ENCODE measurements around the gene FOXO1.

FOXO1 gene

GRCh38 chr13:40676007-40676406 is 9.6 kb upstream of the FOXO1 start:
- H3K4me3 ChIP-seq (ENCODE audit: low read depth, low read length) = no peak overlapping the region
- DNase-seq (ENCODE audit: low read depth) = no peak

GRCh38 chr13:40673414-40673813 is 7.0 kb upstream of the FOXO1 start:
- TF ChIP-seq POLR2A (IDR thresholded peaks at IDR 0.05; ENCODE audit: extremely low read depth, insufficient read length) = no peak
- no peak for TF ChIP-seq CTCF (IDR thresholded peaks at IDR 0.05; ENCODE audit: low read depth, low read length)
- no peak for TF ChIP-seq MAX (IDR thresholded peaks at IDR 0.05; ENCODE audit: low read depth, low read length)
- no peak for TF ChIP-seq MYC (IDR thresholded peaks at IDR 0.05; ENCODE audit: low read depth, low read length)
- H3K4me3 ChIP-seq (ENCODE audit: low read depth, low read length) = no peak overlapping the region
- no peak for DNase-seq (ENCODE audit: low read depth)

More at GRCh38 chr13:40676007-40676406, 9.6 kb upstream of the FOXO1 start:
- TF ChIP-seq MYC (IDR thresholded peaks at IDR 0.05; ENCODE audit: low read depth, low read length) = no peak
- no peak for TF ChIP-seq MAX (IDR thresholded peaks at IDR 0.05; ENCODE audit: low read depth, low read length)
- no peak for TF ChIP-seq POLR2A (IDR thresholded peaks at IDR 0.05; ENCODE audit: extremely low read depth, insufficient read length)
- no peak for TF ChIP-seq CTCF (IDR thresholded peaks at IDR 0.05; ENCODE audit: low read depth, low read length)

- no peak for DNase-seq (ENCODE audit: low read depth)
- no peak overlapping the region for H3K4me3 ChIP-seq (ENCODE audit: low read depth, low read length)
- TF ChIP-seq MAX (IDR thresholded peaks at IDR 0.05; ENCODE audit: low read depth, low read length) (no peak), CTCF (IDR thresholded peaks at IDR 0.05; ENCODE audit: low read depth, low read length) (no peak), POLR2A (IDR thresholded peaks at IDR 0.05; ENCODE audit: extremely low read depth, insufficient read length) (no peak), MYC (IDR thresholded peaks at IDR 0.05; ENCODE audit: low read depth, low read length) (no peak)
Observed at GRCh38 chr13:40672765-40673397, 6.4 kb upstream of the FOXO1 start.

GRCh38 chr13:40671956-40672764 is 5.7 kb upstream of the FOXO1 start:
- no peak overlapping the region for H3K4me3 ChIP-seq (ENCODE audit: low read depth, low read length)
- no peak for TF ChIP-seq CTCF (IDR thresholded peaks at IDR 0.05; ENCODE audit: low read depth, low read length)
- no peak for TF ChIP-seq POLR2A (IDR thresholded peaks at IDR 0.05; ENCODE audit: extremely low read depth, insufficient read length)
- TF ChIP-seq MYC (IDR thresholded peaks at IDR 0.05; ENCODE audit: low read depth, low read length) = no peak
- TF ChIP-seq MAX (IDR thresholded peaks at IDR 0.05; ENCODE audit: low read depth, low read length) = no peak
- DNase-seq (ENCODE audit: low read depth) = no peak

- no peak for TF ChIP-seq CTCF (IDR thresholded peaks at IDR 0.05; ENCODE audit: low read depth, low read length)
- no peak for TF ChIP-seq MAX (IDR thresholded peaks at IDR 0.05; ENCODE audit: low read depth, low read length)
- TF ChIP-seq MYC (IDR thresholded peaks at IDR 0.05; ENCODE audit: low read depth, low read length) = no peak
- TF ChIP-seq POLR2A (IDR thresholded peaks at IDR 0.05; ENCODE audit: extremely low read depth, insufficient read length) = no peak
- no peak for DNase-seq (ENCODE audit: low read depth)
- no peak overlapping the region for H3K4me3 ChIP-seq (ENCODE audit: low read depth, low read length)
Observed at GRCh38 chr13:40670307-40670706, 3.9 kb upstream of the FOXO1 start.
